GM21367 (cell line): ENCODE data around the gene USP24.

Source experiments
- ATAC-seq: cut with Tn5 transposase; IDR thresholded peaks from one replicate; pipeline ENCODE4 v1.9.1; 2021; ENCODE audit not compliant: unreplicated experiment

Gene USP24

GRCh38 chr1:55057270-55057955 lies 157.8 kb downstream of the USP24 start:
- ATAC-seq = no peak

GRCh38 chr1:55056632-55056992 lies 158.6 kb downstream of the USP24 start:
- ATAC-seq = no peak

- no peak for ATAC-seq
These were observed 159.1 kb downstream of the USP24 start for GRCh38 chr1:55055951-55056631.

- no peak for ATAC-seq
These were observed 159.9 kb downstream of the USP24 start for GRCh38 chr1:55055084-55055882.

GRCh38 chr1:55054396-55054795 lies 160.8 kb downstream of the USP24 start:
- no peak for ATAC-seq

GRCh38 chr1:55053265-55053954 lies 161.8 kb downstream of the USP24 start:
- no peak for ATAC-seq

GRCh38 chr1:55052221-55053142 lies 162.7 kb downstream of the USP24 start:
- no peak for ATAC-seq

- no peak for ATAC-seq
These were observed 163.5 kb downstream of the USP24 start for GRCh38 chr1:55051621-55052020.

- ATAC-seq = no peak
These were observed 164.0 kb downstream of the USP24 start for GRCh38 chr1:55051169-55051568.

- ATAC-seq = no peak
These were observed 164.9 kb downstream of the USP24 start for GRCh38 chr1:55050283-55050682.

GRCh38 chr1:55049914-55050278 lies 165.3 kb downstream of the USP24 start:
- ATAC-seq = no peak

GRCh38 chr1:55049271-55049913 lies 165.8 kb downstream of the USP24 start:
- no peak for ATAC-seq

GRCh38 chr1:55048453-55049270 lies 166.5 kb downstream of the USP24 start:
- ATAC-seq = no peak

- no peak for ATAC-seq
These were observed 167.6 kb downstream of the USP24 start for GRCh38 chr1:55047611-55048010.

- no peak for ATAC-seq
These were observed 168.3 kb downstream of the USP24 start for GRCh38 chr1:55046871-55047270.

GRCh38 chr1:55045430-55045829 lies 169.7 kb downstream of the USP24 start:
- ATAC-seq = no peak

GRCh38 chr1:55044617-55045397 lies 170.4 kb downstream of the USP24 start:
- ATAC-seq = no peak

GRCh38 chr1:55043726-55044125 lies 171.4 kb downstream of the USP24 start:
- ATAC-seq = no peak
